HCT116 (cell line): ENCODE measurements around the gene ZNF469. TPM values are rescaled to one million over a fixed set of nuclear protein-coding genes. Genes with fewer than 3 reads are reported as not detected.

Experiments
- ATAC-seq: fragments of 200-7000 bp; cut with Tn5 transposase; 2 replicates; pipeline ENCODE4 v1.9.1; 2020; ENCODE audit warnings: mild to moderate bottlenecking, moderate library complexity
- BruUV-seq: library from RNA; stranded (reverse); fragments of 400-500 nt; replicated peaks from 2 replicates; lab custom pipeline; 2021; lab: Mats Ljungman, UMichigan
- CTCF ChIA-PET: fragments of 300-600 bp; sonication (Branson Sonifier 250); formaldehyde crosslinking; loops from one replicate; lab custom pipeline; 2021; ENCODE audit warnings: antibody characterized with exemption; lab: Charles Lee
- POLR2A ChIA-PET: fragments of 300-600, 350-600 bp; sonication (Branson Sonifier 250); formaldehyde crosslinking; loops from one replicate; lab custom pipeline; 2021; ENCODE audit warnings: antibody characterized with exemption; lab: Charles Lee
- RAD21 ChIA-PET, 2 experiments: fragments of 300-600 bp; sonication (Branson Sonifier 250); formaldehyde crosslinking; loops; one replicate each; lab custom pipeline; 2023; ENCODE audit warnings: low total read pairs in 2 of 2; ENCODE audit not compliant: uncharacterized antibody in 2 of 2, unreplicated experiment in 2 of 2, low non-redundant PET in 1 of 2; lab: Charles Lee
- DNase-seq: peaks from one replicate; pipeline ENCODE4 v3.0.0-alpha.2; 2010; ENCODE audit warnings: low read depth, low spot score
- H2AFZ ChIP-seq: fragments of 200-600 bp; shearing (Covaris generic), sonication (generic); 2 replicates; pipeline ENCODE4 v1.6.1; 2017; ENCODE audit warnings: low read depth, mixed run types, mixed read lengths, antibody characterized with exemption, low read length; ENCODE audit not compliant: poor library complexity, severe bottlenecking
- H3K27ac ChIP-seq: 2 replicates; pipeline ENCODE4 v1.5.1; 2012; ENCODE audit warnings: low read depth, low read length
- H3K27me3 ChIP-seq: fragments of 200-600 bp; sonication (generic); 2 replicates; pipeline ENCODE4 v1.6.1; 2016; ENCODE audit warnings: mixed run types, low read length, mixed read lengths; ENCODE audit not compliant: insufficient read depth
- H3K36me3 ChIP-seq, 2 experiments: fragments of 200-500 bp in 1 of 2; fragments of 200-600 bp in 1 of 2; sonication (Bioruptor generic) in 1 of 2; sonication (generic) in 1 of 2; 2 replicates each; pipeline versions ENCODE4 v1.5.1 to v1.6.1; 2014 to 2016; ENCODE audit warnings: low read length in 2 of 2, inconsistent platforms in 1 of 2, mixed read lengths in 1 of 2, mixed run types in 1 of 2; ENCODE audit not compliant: insufficient read depth in 2 of 2, control insufficient read depth in 1 of 2
- H3K4me1 ChIP-seq, 2 experiments: fragments of 200-600 bp in 1 of 2; sonication (generic) in 1 of 2; 2 replicates each; pipeline versions ENCODE4 v1.5.1 to v1.6.1; 2012 to 2017; ENCODE audit warnings: low read length in 2 of 2, inconsistent platforms in 1 of 2, mild to moderate bottlenecking in 1 of 2, mixed read lengths in 1 of 2, mixed run types in 1 of 2, moderate library complexity in 1 of 2; ENCODE audit not compliant: insufficient read depth in 2 of 2, control insufficient read depth in 1 of 2
- H3K4me2 ChIP-seq: fragments of 200-600 bp; sonication (generic); 2 replicates; pipeline ENCODE4 v1.6.1; 2017; ENCODE audit warnings: mixed run types, low read length, mixed read lengths
- H3K4me3 ChIP-seq, 2 experiments: fragments of 200-600 bp in 1 of 2; sonication (generic) in 1 of 2; replicated peaks in 1 of 2; 2 replicates each; pipeline ENCODE4 v1.5.1; 2011 to 2016; ENCODE audit warnings: low read length in 2 of 2, control low read depth in 1 of 2, low read depth in 1 of 2, mild to moderate bottlenecking in 1 of 2, mixed read lengths in 1 of 2, mixed run types in 1 of 2
- H3K79me2 ChIP-seq: fragments of 200-600 bp; sonication (generic); 2 replicates; pipeline ENCODE4 v1.6.1; 2017; ENCODE audit warnings: mild to moderate bottlenecking, mixed run types, low read length, moderate library complexity, mixed read lengths; ENCODE audit not compliant: insufficient read depth
- H3K9ac ChIP-seq: fragments of 200-600 bp; sonication (generic); 2 replicates; pipeline ENCODE4 v1.6.1; 2016; ENCODE audit warnings: low read length, mixed read lengths
- H3K9me2 ChIP-seq: fragments of 200-600 bp; sonication (generic), shearing (Covaris generic); 2 replicates; pipeline ENCODE4 v1.6.1; 2017; ENCODE audit warnings: mixed run types, mild to moderate bottlenecking, moderate library complexity; ENCODE audit not compliant: insufficient read depth
- H3K9me3 ChIP-seq, 2 experiments: fragments of 200-500 bp in 1 of 2; fragments of 200-600 bp in 1 of 2; sonication (Bioruptor generic) in 1 of 2; sonication (generic) in 1 of 2; 2 replicates each; pipeline ENCODE4 v1.6.1; 2014 to 2017; ENCODE audit warnings: low read length in 2 of 2, mixed read lengths in 2 of 2, inconsistent platforms in 1 of 2, low read depth in 1 of 2, mild to moderate bottlenecking in 1 of 2, mixed run types in 1 of 2, moderate library complexity in 1 of 2; ENCODE audit not compliant: control insufficient read depth in 1 of 2, insufficient read depth in 1 of 2
- H4K20me1 ChIP-seq: fragments of 200-600 bp; sonication (generic), shearing (Covaris generic); 2 replicates; pipeline ENCODE4 v1.6.1; 2017; ENCODE audit warnings: mixed run types, mild to moderate bottlenecking, moderate library complexity; ENCODE audit not compliant: insufficient read depth
- ATF3 ChIP-seq: IDR thresholded peaks from 2 replicates; pipeline ENCODE4 v1.6.1; 2012
- CBX3 ChIP-seq: IDR thresholded peaks from 2 replicates; pipeline ENCODE4 v1.6.1; 2012; ENCODE audit warnings: low read depth
- CEBPB ChIP-seq: IDR thresholded peaks from 2 replicates; pipeline ENCODE4 v1.6.1; 2012; ENCODE audit warnings: low read depth
- ELF1 ChIP-seq: IDR thresholded peaks from 2 replicates; pipeline ENCODE4 v1.6.1; 2012; ENCODE audit warnings: low read depth, borderline replicate concordance
- EZH2 ChIP-seq: fragments of 200-600 bp; sonication (generic); IDR thresholded peaks from 2 replicates; pipeline ENCODE4 v1.6.1; 2017; ENCODE audit warnings: antibody characterized with exemption, mixed run types
- EZH2phosphoT487 ChIP-seq: fragments of 200-600 bp; IDR thresholded peaks from 2 replicates; pipeline ENCODE4 v1.6.1; 2018; ENCODE audit warnings: antibody characterized with exemption, borderline replicate concordance
- FOSL1 ChIP-seq: IDR thresholded peaks from 2 replicates; pipeline ENCODE4 v1.6.1; 2012; ENCODE audit warnings: low read depth
- POLR2AphosphoS5 ChIP-seq: IDR thresholded peaks from 2 replicates; pipeline ENCODE4 v1.6.1; 2011; ENCODE audit warnings: mild to moderate bottlenecking, low read depth, low read length, moderate library complexity
- RAD21 ChIP-seq: IDR thresholded peaks from 2 replicates; pipeline ENCODE4 v1.6.1; 2012; ENCODE audit warnings: low read depth, mild to moderate bottlenecking
- REST ChIP-seq: IDR thresholded peaks from 2 replicates; pipeline ENCODE4 v1.6.1; 2012; ENCODE audit warnings: low read depth
- SIN3A ChIP-seq: IDR thresholded peaks from 2 replicates; pipeline ENCODE4 v1.6.1; 2012; ENCODE audit warnings: low read depth
- SP1 ChIP-seq: IDR thresholded peaks from 2 replicates; pipeline ENCODE4 v1.6.1; 2012; ENCODE audit warnings: low read depth
- SRF ChIP-seq: IDR thresholded peaks from 2 replicates; pipeline ENCODE4 v1.6.1; 2012; ENCODE audit warnings: low read depth
- TCF7L2 ChIP-seq: IDR thresholded peaks from 2 replicates; pipeline ENCODE4 v1.7.0; 2011; ENCODE audit warnings: borderline replicate concordance, inconsistent platforms; ENCODE audit not compliant: insufficient read depth, insufficient read length; ENCODE audit errors: extremely low read depth
- ZBTB33 ChIP-seq: IDR thresholded peaks from 2 replicates; pipeline ENCODE4 v1.6.1; 2011; ENCODE audit warnings: mild to moderate bottlenecking, low read length, moderate library complexity; ENCODE audit not compliant: insufficient replicate concordance; ENCODE audit errors: extremely low read depth
- ZNF274 ChIP-seq: fragments of 200-500 bp; sonication (Bioruptor generic); IDR thresholded peaks from 2 replicates; pipeline ENCODE4 v1.6.1; 2014; ENCODE audit warnings: mild to moderate bottlenecking, low read depth, low read length, inconsistent platforms
- intact Hi-C: fragments of 100-400 bp; cut with micrococcal nuclease; formaldehyde crosslinking; loops from 2 replicates; pipeline ENCODE4 v1.10.0; 2022
- total RNA-seq: library from RNA; stranded (reverse); gene quantifications from one replicate; pipeline ENCODE4 v1.2.1, GENCODE V29; 2021; ENCODE audit not compliant: unreplicated experiment
- TF ChIP-seq, protein P1 (sequence below): IDR thresholded peaks from 2 replicates; pipeline ENCODE4 v1.6.1; 2012
- TF ChIP-seq, protein P2 (sequence below), 3 experiments: fragments of 200-600 bp in 1 of 3; sonication (generic) in 1 of 3; IDR thresholded peaks in 2 of 3; conservative IDR thresholded peaks in 1 of 3; 2 replicates each; pipeline ENCODE4 v1.5.1; 2012 to 2017; ENCODE audit warnings: low read depth in 2 of 3, low read length in 2 of 3, antibody characterized with exemption in 1 of 3, borderline replicate concordance in 1 of 3, control low read depth in 1 of 3, mild to moderate bottlenecking in 1 of 3, mixed read lengths in 1 of 3, mixed run types in 1 of 3, moderate library complexity in 1 of 3; ENCODE audit not compliant: insufficient read depth in 1 of 3

ZNF469 gene
- total RNA-seq, 1 experiment from 2014 or later: 5.9 TPM

DNA sequence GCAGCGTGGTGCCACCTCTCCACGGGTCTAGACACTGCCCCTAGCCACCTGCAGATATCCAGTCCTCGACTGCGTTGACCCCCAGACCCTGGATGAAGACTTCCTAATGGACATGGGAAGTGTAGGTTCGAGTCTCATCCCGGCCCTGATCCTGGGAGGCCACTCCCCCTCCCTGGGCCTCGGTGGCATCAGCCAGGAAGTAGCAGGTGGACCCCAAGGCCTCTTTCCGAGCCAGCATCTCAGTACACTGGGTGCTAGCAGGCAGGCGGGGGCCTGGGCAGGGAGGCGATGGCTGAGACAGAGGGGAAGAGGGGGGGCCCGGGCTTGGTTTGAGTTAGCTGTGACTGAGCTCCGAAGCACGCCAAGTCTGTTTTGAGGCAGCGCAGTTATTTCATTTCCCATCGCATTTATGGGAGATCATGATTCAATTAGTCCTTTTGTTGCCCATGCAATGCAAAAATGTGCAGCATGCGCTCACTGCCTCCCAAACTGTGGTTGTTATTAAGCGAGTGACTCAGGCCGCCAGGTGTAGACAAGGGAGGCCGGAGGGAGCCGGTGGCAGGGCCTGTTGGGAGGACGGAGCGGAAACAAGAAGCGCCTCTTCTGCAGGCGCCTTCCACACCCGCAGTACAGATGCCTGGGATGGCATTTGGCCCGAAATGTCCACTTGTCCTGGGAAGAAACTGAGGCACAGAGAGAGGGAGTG is 25.3 kb upstream of the ZNF469 start:
- RAD21 ChIA-PET: no interaction called here
- POLR2A ChIA-PET: no interaction called here
- H3K27me3 ChIP-seq: peaks cover 15% of the 10 kb centered on the region; the same call in 1 of the 2 replicates
- no peak overlapping the region for H3K9ac ChIP-seq
- no peaks in the 10 kb centered on the region for H3K9me3 ChIP-seq
- no peak overlapping the region for H2AFZ ChIP-seq
- H3K9me2 ChIP-seq: no peaks in the 10 kb centered on the region
- no TSS peak for BruUV-seq
- H3K27ac ChIP-seq: no peak overlapping the region
- no peaks in the 10 kb centered on the region for H3K36me3 ChIP-seq
- no peak for ATAC-seq
- TF ChIP-seq SRF: no peak
- TF ChIP-seq SP1: no peak
- no peak for TF ChIP-seq TCF7L2
- no peak for TF ChIP-seq POLR2AphosphoS5
- no peak for TF ChIP-seq ELF1
- no peak for TF ChIP-seq CBX3
- no peak for TF ChIP-seq REST
- no peak for TF ChIP-seq CEBPB
- no peak for TF ChIP-seq ATF3
- no peak for TF ChIP-seq EZH2
- no peak for TF ChIP-seq ZNF274
- TF ChIP-seq, protein P1, sequence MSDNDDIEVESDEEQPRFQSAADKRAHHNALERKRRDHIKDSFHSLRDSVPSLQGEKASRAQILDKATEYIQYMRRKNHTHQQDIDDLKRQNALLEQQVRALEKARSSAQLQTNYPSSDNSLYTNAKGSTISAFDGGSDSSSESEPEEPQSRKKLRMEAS: no peak
- no peak for TF ChIP-seq RAD21
- TF ChIP-seq, protein P2, sequence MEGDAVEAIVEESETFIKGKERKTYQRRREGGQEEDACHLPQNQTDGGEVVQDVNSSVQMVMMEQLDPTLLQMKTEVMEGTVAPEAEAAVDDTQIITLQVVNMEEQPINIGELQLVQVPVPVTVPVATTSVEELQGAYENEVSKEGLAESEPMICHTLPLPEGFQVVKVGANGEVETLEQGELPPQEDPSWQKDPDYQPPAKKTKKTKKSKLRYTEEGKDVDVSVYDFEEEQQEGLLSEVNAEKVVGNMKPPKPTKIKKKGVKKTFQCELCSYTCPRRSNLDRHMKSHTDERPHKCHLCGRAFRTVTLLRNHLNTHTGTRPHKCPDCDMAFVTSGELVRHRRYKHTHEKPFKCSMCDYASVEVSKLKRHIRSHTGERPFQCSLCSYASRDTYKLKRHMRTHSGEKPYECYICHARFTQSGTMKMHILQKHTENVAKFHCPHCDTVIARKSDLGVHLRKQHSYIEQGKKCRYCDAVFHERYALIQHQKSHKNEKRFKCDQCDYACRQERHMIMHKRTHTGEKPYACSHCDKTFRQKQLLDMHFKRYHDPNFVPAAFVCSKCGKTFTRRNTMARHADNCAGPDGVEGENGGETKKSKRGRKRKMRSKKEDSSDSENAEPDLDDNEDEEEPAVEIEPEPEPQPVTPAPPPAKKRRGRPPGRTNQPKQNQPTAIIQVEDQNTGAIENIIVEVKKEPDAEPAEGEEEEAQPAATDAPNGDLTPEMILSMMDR (IDR thresholded peaks at IDR 0.05 in 2 of 3, conservative IDR thresholded peaks at IDR 0.05 in 1 of 3; ENCODE audit: borderline replicate concordance in 1 of 3, insufficient read depth in 1 of 3, low read depth in 2 of 3, low read length in 2 of 3): no peak
- TF ChIP-seq SIN3A: no peak
- TF ChIP-seq FOSL1: no peak
- no peak for TF ChIP-seq EZH2phosphoT487
- no peak for TF ChIP-seq ZBTB33
- CTCF ChIA-PET: no interaction called here
- H4K20me1 ChIP-seq: no peaks in the 10 kb centered on the region
- H3K4me3 ChIP-seq: no peak overlapping the region
- no peak for DNase-seq
- H3K4me2 ChIP-seq: no peak overlapping the region
- intact Hi-C loops: no loop called here
- H3K79me2 ChIP-seq: no peaks in the 10 kb centered on the region
- no peaks in the 10 kb centered on the region for H3K4me1 ChIP-seq
